HepG2 (cell line): ENCODE data around the gene RHOV. TPM values are rescaled to one million over a fixed set of nuclear protein-coding genes. Genes with fewer than 3 reads are reported as not detected.
A peak's percentile ranks its signal among the peaks of the same experiment; 100 is the strongest.

Source experiments
- FOXK1 ChIP-seq: sonication (generic); formaldehyde crosslinking; IDR thresholded peaks from 2 replicates; pipeline ENCODE4 v1.4.0; 2020; ENCODE audit warnings: low read depth, missing genetic modification reagents, borderline replicate concordance
- POLR2AphosphoS5 ChIP-seq: IDR thresholded peaks from 2 replicates; pipeline ENCODE4 v1.6.1; 2012; ENCODE audit warnings: low read depth, low read length
- TCF12 ChIP-seq, 2 experiments: fragments of 450-650 bp in 1 of 2; sonication (generic) in 1 of 2; formaldehyde crosslinking in 1 of 2; IDR thresholded peaks; 2 replicates each; pipeline versions ENCODE4 v1.6.1 to v1.8.0; 2017 to 2022; ENCODE audit warnings: antibody characterized with exemption in 1 of 2, mild to moderate bottlenecking in 1 of 2, missing genetic modification reagents in 1 of 2, moderate library complexity in 1 of 2
- ZBTB8A ChIP-seq: sonication (generic); formaldehyde crosslinking; IDR thresholded peaks from 2 replicates; pipeline ENCODE4 v1.4.0; 2020; ENCODE audit warnings: mild to moderate bottlenecking, low read depth, missing genetic modification reagents, borderline replicate concordance
- ZNF350 ChIP-seq: sonication (generic); formaldehyde crosslinking; IDR thresholded peaks from 2 replicates; pipeline ENCODE4 v1.4.0; 2020; ENCODE audit warnings: mild to moderate bottlenecking, low read depth, missing genetic modification reagents, borderline replicate concordance
- ZNF484 ChIP-seq: sonication (generic); formaldehyde crosslinking; IDR thresholded peaks from 2 replicates; pipeline ENCODE4 v1.5.1; 2020; ENCODE audit warnings: mild to moderate bottlenecking, low read depth, missing genetic modification reagents, borderline replicate concordance
- ZNF598 ChIP-seq: sonication (generic); formaldehyde crosslinking; IDR thresholded peaks from 2 replicates; pipeline ENCODE4 v1.5.1; 2020; ENCODE audit warnings: mild to moderate bottlenecking, missing genetic modification reagents, borderline replicate concordance
- polyA plus RNA-seq, 8 experiments: library from polyadenylated mRNA; depleted of rRNA in 3 of 8; stranded (reverse) in 7 of 8; unstranded in 1 of 8; fragments of >200 nt; fragmentation: Illumina TruSeq in 4 of 8; extraction: Trizol in 4 of 8; gene quantifications; 2 replicates each; pipeline versions ENCODE4 v1.2.1 to v1.2.3, GENCODE V29; 2011 to 2016; ENCODE audit warnings: low read depth in 4 of 8, missing spikeins in 1 of 8, mixed read lengths in 1 of 8; ENCODE audit not compliant: insufficient read depth in 1 of 8
- total RNA-seq, 5 experiments: library from RNA; depleted of rRNA; stranded (reverse); fragments of >200 nt; fragmentation: Illumina TruSeq; extraction: Trizol; gene quantifications; 2 replicates each; pipeline ENCODE4 v1.2.3, GENCODE V29; 2016; ENCODE audit warnings: low read depth in 1 of 5
- TF ChIP-seq, protein P1 (sequence below), 2 experiments: fragments of 450-650 bp in 1 of 2; sonication (generic) in 1 of 2; formaldehyde crosslinking; IDR thresholded peaks; 2 replicates each; pipeline versions ENCODE4 v1.5.0 to v1.8.0; 2020 to 2022; ENCODE audit warnings: mild to moderate bottlenecking in 1 of 2, missing genetic modification reagents in 1 of 2
- TF ChIP-seq, protein P2 (sequence below): sonication (generic); formaldehyde crosslinking; IDR thresholded peaks from 2 replicates; pipeline ENCODE4 v1.5.0; 2020; ENCODE audit warnings: mild to moderate bottlenecking, missing genetic modification reagents, borderline replicate concordance
- TF ChIP-seq, protein P3 (sequence below): sonication (generic); formaldehyde crosslinking; IDR thresholded peaks from 2 replicates; pipeline ENCODE4 v1.4.0; 2020; ENCODE audit warnings: missing genetic modification reagents, borderline replicate concordance
- TF ChIP-seq, protein P4 (sequence below): IDR thresholded peaks from 2 replicates; pipeline ENCODE4 v1.6.1; 2018; ENCODE audit warnings: missing genetic modification reagents, mild to moderate bottlenecking, missing compliant biosample characterization
- TF ChIP-seq, protein P5 (sequence below): sonication (generic); formaldehyde crosslinking; IDR thresholded peaks from 2 replicates; pipeline ENCODE4 v1.4.0; 2020; ENCODE audit warnings: missing genetic modification reagents, mild to moderate bottlenecking, borderline replicate concordance

RHOV gene
- total and polyA plus RNA-seq, 2 of the 13 experiments (the other 11 are each of a cell fraction or from before 2014, with no cell fraction given), result 0.17 to 0.18 TPM

DNA sequence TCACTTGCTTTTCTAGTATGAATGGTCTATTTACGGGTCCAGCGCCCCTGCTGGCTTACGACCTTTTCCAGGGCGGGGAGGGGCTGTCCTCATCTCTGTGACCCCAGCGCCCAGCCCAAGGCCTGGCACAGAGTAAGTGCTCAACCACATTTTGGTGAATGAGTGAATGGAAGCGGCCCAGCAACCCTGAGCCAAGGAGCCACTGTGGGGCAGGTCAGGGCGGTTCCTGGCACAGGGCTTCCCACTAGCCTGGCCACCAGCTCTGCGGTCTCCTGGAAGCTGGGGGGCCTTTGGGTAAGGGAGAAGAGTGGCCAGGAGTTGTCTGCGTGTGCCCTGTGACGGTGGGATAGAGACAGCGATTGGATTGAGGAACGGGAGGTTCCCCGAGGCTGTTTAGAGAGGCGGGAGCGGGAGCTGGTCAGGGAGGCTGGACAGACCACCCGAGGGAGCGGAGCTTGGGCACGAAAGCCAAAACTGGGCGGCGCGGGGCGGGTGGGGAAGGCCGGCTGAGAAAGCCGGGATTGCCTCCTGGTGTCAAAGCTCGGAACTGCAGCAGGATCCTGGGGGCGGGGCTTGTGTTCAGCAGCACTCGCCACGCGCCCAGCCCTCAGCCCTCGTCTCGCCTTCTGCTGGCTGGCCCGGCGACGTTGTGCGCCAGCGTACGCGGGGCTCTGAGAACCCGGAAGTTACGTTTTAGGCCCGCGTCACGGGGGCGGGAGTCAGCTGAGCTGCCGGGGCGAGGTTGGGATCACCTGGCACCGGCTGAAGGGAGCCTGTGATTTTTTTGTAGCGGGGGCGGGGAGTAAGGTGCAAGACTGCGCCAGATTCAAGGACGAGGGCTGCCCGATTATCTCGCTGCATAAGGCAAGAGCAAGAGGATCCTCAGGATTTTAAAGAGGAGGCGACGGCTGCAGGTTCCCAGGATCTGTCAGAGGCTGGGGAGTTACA, 20.0 kb upstream of the RHOV start, which contains the start of gene VPS18 (continued):
- TF ChIP-seq, protein P1, sequence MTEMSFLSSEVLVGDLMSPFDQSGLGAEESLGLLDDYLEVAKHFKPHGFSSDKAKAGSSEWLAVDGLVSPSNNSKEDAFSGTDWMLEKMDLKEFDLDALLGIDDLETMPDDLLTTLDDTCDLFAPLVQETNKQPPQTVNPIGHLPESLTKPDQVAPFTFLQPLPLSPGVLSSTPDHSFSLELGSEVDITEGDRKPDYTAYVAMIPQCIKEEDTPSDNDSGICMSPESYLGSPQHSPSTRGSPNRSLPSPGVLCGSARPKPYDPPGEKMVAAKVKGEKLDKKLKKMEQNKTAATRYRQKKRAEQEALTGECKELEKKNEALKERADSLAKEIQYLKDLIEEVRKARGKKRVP (CRISPR knock-in tag; IDR thresholded peaks at IDR 0.05), result no peak
- TF ChIP-seq POLR2AphosphoS5, result peak; percentile 55; the same call in 1 of the 2 replicates
- peak; percentile 62; the same call in 1 of the 2 replicates for TF ChIP-seq ZNF350 (CRISPR knock-in tag)
- TF ChIP-seq ZNF598 (CRISPR knock-in tag), result peak; percentile 33; the same call in 1 of the 2 replicates
- TF ChIP-seq, protein P2, sequence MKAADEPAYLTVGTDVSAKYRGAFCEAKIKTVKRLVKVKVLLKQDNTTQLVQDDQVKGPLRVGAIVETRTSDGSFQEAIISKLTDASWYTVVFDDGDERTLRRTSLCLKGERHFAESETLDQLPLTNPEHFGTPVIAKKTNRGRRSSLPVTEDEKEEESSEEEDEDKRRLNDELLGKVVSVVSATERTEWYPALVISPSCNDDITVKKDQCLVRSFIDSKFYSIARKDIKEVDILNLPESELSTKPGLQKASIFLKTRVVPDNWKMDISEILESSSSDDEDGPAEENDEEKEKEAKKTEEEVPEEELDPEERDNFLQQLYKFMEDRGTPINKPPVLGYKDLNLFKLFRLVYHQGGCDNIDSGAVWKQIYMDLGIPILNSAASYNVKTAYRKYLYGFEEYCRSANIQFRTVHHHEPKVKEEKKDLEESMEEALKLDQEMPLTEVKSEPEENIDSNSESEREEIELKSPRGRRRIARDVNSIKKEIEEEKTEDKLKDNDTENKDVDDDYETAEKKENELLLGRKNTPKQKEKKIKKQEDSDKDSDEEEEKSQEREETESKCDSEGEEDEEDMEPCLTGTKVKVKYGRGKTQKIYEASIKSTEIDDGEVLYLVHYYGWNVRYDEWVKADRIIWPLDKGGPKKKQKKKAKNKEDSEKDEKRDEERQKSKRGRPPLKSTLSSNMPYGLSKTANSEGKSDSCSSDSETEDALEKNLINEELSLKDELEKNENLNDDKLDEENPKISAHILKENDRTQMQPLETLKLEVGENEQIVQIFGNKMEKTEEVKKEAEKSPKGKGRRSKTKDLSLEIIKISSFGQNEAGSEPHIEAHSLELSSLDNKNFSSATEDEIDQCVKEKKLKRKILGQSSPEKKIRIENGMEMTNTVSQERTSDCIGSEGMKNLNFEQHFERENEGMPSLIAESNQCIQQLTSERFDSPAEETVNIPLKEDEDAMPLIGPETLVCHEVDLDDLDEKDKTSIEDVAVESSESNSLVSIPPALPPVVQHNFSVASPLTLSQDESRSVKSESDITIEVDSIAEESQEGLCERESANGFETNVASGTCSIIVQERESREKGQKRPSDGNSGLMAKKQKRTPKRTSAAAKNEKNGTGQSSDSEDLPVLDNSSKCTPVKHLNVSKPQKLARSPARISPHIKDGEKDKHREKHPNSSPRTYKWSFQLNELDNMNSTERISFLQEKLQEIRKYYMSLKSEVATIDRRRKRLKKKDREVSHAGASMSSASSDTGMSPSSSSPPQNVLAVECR (CRISPR knock-in tag), result peak; percentile 92
- TF ChIP-seq, protein P3, sequence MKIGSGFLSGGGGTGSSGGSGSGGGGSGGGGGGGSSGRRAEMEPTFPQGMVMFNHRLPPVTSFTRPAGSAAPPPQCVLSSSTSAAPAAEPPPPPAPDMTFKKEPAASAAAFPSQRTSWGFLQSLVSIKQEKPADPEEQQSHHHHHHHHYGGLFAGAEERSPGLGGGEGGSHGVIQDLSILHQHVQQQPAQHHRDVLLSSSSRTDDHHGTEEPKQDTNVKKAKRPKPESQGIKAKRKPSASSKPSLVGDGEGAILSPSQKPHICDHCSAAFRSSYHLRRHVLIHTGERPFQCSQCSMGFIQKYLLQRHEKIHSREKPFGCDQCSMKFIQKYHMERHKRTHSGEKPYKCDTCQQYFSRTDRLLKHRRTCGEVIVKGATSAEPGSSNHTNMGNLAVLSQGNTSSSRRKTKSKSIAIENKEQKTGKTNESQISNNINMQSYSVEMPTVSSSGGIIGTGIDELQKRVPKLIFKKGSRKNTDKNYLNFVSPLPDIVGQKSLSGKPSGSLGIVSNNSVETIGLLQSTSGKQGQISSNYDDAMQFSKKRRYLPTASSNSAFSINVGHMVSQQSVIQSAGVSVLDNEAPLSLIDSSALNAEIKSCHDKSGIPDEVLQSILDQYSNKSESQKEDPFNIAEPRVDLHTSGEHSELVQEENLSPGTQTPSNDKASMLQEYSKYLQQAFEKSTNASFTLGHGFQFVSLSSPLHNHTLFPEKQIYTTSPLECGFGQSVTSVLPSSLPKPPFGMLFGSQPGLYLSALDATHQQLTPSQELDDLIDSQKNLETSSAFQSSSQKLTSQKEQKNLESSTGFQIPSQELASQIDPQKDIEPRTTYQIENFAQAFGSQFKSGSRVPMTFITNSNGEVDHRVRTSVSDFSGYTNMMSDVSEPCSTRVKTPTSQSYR (CRISPR knock-in tag), result peak; percentile 21; the same call in 1 of the 2 replicates
- no peak for TF ChIP-seq ZNF484
- peak; percentile 35; the same call in 1 of the 2 replicates for TF ChIP-seq ZBTB8A
- TF ChIP-seq FOXK1 (CRISPR knock-in tag), result peak; percentile 64; the same call in 1 of the 2 replicates
- no peak for TF ChIP-seq TCF12 (IDR thresholded peaks at IDR 0.05)
- TF ChIP-seq TCF12 (CRISPR knock-in tag; IDR thresholded peaks at IDR 0.05), result 0 out of 2 replicates have a peak, but pooled peaks have one; percentile 4
- TF ChIP-seq, protein P4, sequence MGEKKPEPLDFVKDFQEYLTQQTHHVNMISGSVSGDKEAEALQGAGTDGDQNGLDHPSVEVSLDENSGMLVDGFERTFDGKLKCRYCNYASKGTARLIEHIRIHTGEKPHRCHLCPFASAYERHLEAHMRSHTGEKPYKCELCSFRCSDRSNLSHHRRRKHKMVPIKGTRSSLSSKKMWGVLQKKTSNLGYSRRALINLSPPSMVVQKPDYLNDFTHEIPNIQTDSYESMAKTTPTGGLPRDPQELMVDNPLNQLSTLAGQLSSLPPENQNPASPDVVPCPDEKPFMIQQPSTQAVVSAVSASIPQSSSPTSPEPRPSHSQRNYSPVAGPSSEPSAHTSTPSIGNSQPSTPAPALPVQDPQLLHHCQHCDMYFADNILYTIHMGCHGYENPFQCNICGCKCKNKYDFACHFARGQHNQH (CRISPR knock-in tag), result peak; percentile 51
- TF ChIP-seq, protein P5, sequence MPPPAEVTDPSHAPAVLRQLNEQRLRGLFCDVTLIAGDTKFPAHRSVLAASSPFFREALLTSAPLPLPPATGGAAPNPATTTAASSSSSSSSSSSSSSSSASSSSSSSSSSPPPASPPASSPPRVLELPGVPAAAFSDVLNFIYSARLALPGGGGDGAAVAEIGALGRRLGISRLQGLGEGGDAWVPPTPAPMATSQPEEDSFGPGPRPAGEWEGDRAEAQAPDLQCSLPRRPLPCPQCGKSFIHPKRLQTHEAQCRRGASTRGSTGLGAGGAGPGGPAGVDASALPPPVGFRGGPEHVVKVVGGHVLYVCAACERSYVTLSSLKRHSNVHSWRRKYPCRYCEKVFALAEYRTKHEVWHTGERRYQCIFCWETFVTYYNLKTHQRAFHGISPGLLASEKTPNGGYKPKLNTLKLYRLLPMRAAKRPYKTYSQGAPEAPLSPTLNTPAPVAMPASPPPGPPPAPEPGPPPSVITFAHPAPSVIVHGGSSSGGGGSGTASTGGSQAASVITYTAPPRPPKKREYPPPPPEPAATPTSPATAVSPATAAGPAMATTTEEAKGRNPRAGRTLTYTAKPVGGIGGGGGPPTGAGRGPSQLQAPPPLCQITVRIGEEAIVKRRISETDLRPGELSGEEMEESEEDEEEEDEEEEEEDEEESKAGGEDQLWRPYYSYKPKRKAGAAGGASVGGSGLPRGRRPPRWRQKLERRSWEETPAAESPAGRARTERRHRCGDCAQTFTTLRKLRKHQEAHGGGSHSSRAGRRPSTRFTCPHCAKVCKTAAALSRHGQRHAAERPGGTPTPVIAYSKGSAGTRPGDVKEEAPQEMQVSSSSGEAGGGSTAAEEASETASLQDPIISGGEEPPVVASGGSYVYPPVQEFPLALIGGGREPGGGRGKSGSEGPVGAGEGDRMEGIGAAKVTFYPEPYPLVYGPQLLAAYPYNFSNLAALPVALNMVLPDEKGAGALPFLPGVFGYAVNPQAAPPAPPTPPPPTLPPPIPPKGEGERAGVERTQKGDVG (CRISPR knock-in tag), result peak; percentile 25; the same call in 1 of the 2 replicates
